Dedifferentiated amniotic fluid mesenchymal stem cell (primary cell): ENCODE measurements around the gene RABEP1.
"Not testable (repeated sequence)": the region's sequence is repeated elsewhere in the genome, so short reads cannot be mapped to it uniquely, and the experiment has no call there.

ENCODE experiments used
- DNase-seq: peaks from one replicate; pipeline ENCODE4 v3.0.0-alpha.2; 2016; ENCODE audit errors: extremely low spot score

RABEP1 gene

GRCh38 chr17:5281814-5282641 is at the start of gene RABEP1:
RABEP1 (plus strand) TSS chr17:5282284; CDS start chr17:5282487, 203 bp downstream.
- DNase-seq = peak; percentile 71

- not testable (repeated sequence) for DNase-seq
Observed at GRCh38 chr17:5233492-5233891, 48.6 kb upstream of the RABEP1 start.

GRCh38 chr17:5234645-5235576 is 47.2 kb upstream of the RABEP1 start, which contains the start of gene SCIMP:
SCIMP (minus strand) TSS chr17:5234860; CDS start chr17:5234755, 105 bp downstream.
- DNase-seq = no peak

GRCh38 chr17:5236938-5237540 is 45.0 kb upstream of the RABEP1 start:
- DNase-seq = no peak

- DNase-seq = no peak
Observed at GRCh38 chr17:5237541-5238016, 44.5 kb upstream of the RABEP1 start.

GRCh38 chr17:5238333-5238732 is 43.8 kb upstream of the RABEP1 start:
- DNase-seq = no peak

- DNase-seq = not testable (repeated sequence)
Observed at GRCh38 chr17:5239769-5240168, 42.3 kb upstream of the RABEP1 start.

GRCh38 chr17:5241861-5242671 is 40.0 kb upstream of the RABEP1 start:
- DNase-seq = no peak

GRCh38 chr17:5247621-5248020 is 34.5 kb upstream of the RABEP1 start:
- DNase-seq = no peak

- DNase-seq = no peak
Observed at GRCh38 chr17:5248821-5249479, 33.1 kb upstream of the RABEP1 start.

- peak; percentile 75 for DNase-seq
Observed at GRCh38 chr17:5249615-5250014, 32.5 kb upstream of the RABEP1 start.

- DNase-seq = no peak
Observed at GRCh38 chr17:5254414-5254813, 27.7 kb upstream of the RABEP1 start.

GRCh38 chr17:5254903-5255521 is 27.1 kb upstream of the RABEP1 start:
- DNase-seq = no peak

- no peak for DNase-seq
Observed at GRCh38 chr17:5257124-5257523, 25.0 kb upstream of the RABEP1 start.

GRCh38 chr17:5260542-5260941 is 21.5 kb upstream of the RABEP1 start:
- no peak for DNase-seq

- no peak for DNase-seq
Observed at GRCh38 chr17:5262416-5262991, 19.6 kb upstream of the RABEP1 start.

GRCh38 chr17:5263441-5263840 is 18.6 kb upstream of the RABEP1 start:
- no peak for DNase-seq

- DNase-seq = no peak
Observed at GRCh38 chr17:5264893-5265292, 17.2 kb upstream of the RABEP1 start.

GRCh38 chr17:5269241-5269960 is 12.7 kb upstream of the RABEP1 start:
- no peak for DNase-seq
